NCI-H1092 treated with DMSO at 0.1 percent for 48 hours (cell line): ENCODE measurements around the gene IGFLR1.

Experiments used
- DNase-seq: peaks from one replicate; lab custom pipeline; 2025; lab: John Stamatoyannopoulos, UW

Gene IGFLR1, protein sequence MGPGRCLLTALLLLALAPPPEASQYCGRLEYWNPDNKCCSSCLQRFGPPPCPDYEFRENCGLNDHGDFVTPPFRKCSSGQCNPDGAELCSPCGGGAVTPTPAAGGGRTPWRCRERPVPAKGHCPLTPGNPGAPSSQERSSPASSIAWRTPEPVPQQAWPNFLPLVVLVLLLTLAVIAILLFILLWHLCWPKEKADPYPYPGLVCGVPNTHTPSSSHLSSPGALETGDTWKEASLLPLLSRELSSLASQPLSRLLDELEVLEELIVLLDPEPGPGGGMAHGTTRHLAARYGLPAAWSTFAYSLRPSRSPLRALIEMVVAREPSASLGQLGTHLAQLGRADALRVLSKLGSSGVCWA

DNA sequence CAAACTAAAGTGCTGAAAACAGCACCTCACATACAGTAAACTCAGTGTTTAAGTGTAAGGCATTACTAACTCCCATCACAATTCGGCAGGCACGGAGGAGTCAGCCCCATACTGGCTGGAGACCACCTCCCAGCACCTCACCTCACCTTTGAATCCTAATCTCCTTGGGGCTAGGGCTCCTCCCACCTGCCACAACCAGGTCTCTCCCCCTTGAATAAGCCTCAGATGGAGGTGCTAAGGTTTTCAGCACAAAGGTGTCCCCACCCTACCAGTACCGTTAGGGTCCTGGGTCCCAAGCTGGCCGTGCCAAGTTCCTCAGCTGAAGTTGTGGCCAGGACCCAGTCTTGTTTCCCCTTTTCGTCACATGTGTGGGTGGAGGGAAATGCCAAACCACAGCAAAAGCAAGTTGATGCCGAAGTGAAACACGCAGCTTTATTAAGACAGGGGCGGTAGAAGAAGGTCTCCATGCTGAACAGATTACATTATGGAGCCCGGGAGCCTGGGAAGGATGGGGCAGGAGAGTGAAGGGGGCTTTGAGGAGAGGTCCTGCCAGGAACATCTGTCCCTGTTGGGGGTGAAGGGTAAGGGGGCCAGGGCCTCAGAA lies at the start of gene IGFLR1:
TSS of gene IGFLR1 (minus strand) at position 332 of the 604 bp plus-strand sequence. CDS start 1,272 bp downstream, outside the sequence.
- DNase-seq: no peak

DNA sequence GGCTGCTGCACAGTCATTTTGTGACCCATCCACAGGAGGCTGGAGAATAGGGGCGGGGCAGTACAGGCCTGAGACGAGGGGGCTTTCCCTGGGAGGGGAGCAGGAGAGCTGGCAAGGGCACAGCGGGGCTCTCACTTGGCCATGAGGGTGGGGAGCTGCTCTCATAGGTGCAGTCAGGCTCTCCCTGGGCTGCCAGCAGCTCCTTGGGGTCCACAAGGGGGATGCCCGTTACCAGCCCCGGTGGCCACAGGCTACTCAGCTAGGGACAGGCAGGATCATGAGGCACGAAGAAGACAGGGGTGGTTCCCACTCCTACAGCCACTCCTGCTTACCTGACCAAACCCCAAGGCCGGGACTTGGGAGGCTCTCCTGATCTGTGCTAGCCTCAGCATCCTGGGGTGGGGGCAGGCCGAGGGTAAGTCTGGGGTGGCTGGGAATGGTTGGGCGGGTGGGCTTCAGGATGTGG lies 49.6 kb upstream of the IGFLR1 start:
- no peak for DNase-seq

DNA sequence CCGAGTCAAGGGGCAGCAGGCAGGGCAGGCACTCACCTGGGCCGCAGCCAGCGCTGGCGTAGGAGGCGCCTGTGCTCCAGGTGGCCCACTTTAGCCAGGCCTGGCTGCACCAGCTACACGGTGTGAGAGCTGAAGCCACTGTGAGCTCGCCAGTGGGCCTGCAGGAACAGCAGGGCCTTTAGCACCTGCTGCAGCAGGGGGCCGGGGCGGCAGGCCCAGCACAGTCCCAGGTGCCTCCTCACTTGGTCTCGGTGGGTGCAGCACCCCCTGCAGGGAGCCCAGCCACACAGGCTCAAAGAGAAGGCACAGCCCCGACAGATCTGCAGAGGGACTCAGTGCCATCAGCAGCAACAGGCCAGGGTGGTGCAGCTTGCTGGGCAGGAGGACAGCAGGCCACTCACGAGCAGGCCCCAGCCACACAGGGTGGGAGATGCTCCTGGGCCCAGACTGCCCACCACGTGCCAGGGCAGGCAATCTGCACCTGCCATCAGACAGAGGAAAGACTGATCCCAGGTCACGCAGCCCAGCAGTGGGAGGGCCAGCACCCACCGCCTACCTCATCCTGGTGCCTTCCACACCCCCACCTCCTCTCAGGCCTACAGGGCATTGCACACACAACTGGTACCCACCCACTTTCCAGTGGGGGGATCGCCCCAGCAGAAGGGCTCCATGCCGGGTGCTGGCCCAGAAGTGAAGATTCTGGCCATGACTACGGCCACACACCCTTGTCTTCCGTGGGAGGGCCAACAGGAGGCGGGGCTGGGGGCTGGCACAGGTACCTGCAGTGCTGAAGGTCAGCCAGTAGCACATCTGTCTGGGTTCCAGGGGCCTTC lies 48.9 kb upstream of the IGFLR1 start:
- peak; percentile 6 for DNase-seq

- DNase-seq: no peak
These were observed 48.0 kb upstream of the IGFLR1 start for GRCh38 chr19:35789978-35790944.

DNA sequence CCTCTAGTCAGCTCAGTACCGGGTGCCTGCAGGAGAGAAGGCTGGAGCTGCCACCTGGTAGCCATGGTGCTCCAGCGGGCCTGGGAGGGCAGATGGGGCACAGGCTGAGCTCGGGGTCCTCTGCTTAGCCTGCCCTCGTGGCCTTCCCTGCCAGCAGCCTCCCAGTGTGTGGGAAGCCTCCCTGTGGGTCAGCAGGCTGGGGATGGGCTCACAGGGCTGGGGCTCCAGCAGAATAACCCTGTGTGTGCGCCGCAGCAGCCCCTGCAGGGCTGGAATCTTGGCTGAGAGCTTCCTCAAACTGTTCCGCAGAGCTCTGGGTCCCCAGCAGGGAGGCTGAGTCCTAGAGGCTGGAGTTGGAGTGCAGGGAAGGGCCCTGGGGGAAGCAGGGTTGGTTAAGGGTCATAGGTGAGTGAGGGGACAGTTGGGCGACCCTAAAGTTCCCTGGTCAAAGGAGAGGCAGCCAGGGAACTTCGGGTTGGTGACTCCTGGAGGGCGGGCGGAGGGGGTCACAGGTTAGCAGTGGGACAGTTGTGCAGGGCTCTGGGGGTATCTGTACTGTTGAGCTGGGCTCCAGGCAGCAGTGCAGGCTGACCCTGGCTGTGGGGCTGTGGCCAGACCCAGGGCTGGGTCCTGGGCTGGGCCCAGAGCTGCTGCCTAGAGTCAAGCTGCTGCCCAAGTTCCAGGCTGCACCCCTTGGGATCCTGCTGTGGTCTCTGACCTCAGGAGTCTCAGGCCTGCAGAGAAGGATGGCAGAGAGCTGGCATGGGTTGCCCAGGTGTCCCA lies 47.1 kb upstream of the IGFLR1 start:
- DNase-seq: no peak

- no peak for DNase-seq
These were observed 46.1 kb upstream of the IGFLR1 start for GRCh38 chr19:35788205-35788960.

- DNase-seq: no peak
These were observed 45.1 kb upstream of the IGFLR1 start for GRCh38 chr19:35787227-35787799.

DNA sequence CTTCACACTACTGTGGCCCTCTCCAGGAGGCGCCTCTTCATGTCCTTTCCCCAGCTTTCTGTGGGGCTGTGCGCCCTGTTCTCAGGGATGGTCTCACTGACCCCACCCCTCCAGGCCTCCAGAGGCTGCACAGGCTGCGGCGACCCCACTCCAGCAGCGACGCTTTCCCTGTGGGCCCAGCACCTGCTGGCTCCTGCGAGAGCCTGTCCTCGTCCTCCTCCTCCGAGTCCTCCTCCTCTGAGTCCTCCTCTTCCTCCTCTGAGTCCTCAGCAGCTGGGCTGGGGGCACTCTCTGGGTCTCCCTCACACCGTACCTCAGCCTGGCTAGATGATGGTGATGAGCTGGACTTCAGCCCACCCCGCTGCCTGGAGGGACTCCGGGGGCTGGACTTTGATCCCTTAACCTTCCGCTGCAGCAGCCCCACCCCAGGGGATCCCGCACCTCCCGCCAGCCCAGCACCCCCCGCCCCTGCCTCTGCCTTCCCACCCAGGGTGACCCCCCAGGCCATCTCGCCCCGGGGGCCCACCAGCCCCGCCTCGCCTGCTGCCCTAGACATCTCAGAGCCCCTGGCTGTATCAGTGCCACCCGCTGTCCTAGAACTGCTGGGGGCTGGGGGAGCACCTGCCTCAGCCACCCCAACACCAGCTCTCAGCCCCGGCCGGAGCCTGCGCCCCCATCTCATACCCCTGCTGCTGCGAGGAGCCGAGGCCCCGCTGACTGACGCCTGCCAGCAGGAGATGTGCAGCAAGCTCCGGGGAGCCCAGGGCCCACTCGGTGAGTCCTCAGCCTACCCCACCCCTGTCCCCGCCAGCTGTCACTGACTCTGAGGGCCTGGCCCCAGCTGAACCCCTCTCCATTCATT lies 44.3 kb upstream of the IGFLR1 start:
- no peak for DNase-seq

DNA sequence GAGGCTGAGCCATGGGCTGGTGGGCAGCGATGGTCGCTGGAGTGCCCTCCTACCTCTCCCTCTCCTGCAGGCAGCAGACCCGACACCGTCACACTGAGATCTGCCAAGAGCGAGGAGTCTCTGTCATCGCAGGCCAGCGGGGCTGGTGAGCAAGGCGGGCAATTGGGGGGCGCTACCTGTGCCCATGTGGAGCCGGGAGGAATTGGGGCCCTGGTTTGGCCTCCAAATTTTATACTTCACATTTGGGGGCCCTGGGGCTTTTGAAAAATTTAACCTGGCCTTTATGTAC lies 43.0 kb upstream of the IGFLR1 start:
- no peak for DNase-seq

GRCh38 chr19:35784503-35785338 lies 42.5 kb upstream of the IGFLR1 start:
- no peak for DNase-seq

GRCh38 chr19:35783469-35784434 lies 41.5 kb upstream of the IGFLR1 start:
- DNase-seq: no peak

DNA sequence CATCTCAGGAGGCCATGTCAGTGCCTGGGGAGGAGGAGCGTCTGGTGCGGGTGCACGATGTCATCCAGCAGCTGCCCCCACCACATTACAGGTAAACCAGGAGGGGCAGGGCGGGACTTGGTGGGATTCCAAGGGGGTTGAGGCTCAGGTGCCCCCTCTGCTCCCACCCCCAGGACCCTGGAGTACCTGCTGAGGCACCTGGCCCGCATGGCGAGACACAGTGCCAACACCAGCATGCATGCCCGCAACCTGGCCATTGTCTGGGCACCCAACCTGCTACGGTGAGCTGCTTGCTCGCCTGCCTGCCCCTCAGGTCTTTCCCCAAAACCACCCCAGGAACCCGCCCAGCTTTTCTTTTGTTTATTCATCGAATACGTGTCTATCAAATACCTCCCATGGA lies 40.3 kb upstream of the IGFLR1 start:
- DNase-seq: no peak

- DNase-seq: no peak
These were observed 39.4 kb upstream of the IGFLR1 start for GRCh38 chr19:35781650-35782049.

GRCh38 chr19:35780717-35781116 lies 38.5 kb upstream of the IGFLR1 start:
- DNase-seq: no peak

DNA sequence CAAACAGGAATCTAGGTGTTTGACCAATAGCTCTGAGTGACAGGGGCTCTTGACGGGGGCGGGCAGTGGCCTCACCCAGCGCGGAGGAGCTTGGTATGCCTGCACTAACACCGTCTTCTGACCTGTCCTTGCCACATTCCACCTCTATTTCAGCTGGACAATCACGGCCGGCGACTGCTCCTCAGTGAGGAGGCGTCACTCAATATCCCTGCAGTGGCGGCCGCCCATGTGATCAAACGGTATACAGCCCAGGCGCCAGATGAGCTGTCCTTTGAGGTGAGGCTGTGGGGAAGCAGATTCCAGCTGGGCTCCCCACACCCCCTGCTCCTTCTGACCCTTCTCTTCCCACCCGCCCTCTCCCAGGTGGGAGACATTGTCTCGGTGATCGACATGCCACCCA lies 37.8 kb upstream of the IGFLR1 start:
- no peak for DNase-seq

GRCh38 chr19:35779033-35779432 lies 36.8 kb upstream of the IGFLR1 start:
- no peak for DNase-seq

GRCh38 chr19:35777961-35778360 lies 35.7 kb upstream of the IGFLR1 start:
- no peak for DNase-seq
